ENCODE data around the gene ESPL1.

Gene ESPL1

GRCh38 chr12:53338017-53338416 lies 69.9 kb downstream of the ESPL1 start:
- DNase-seq (ENCODE audit: low read depth) = no peak

- no peak for DNase-seq (ENCODE audit: low read depth)
These were observed 70.8 kb downstream of the ESPL1 start for GRCh38 chr12:53338916-53339315.

DNA sequence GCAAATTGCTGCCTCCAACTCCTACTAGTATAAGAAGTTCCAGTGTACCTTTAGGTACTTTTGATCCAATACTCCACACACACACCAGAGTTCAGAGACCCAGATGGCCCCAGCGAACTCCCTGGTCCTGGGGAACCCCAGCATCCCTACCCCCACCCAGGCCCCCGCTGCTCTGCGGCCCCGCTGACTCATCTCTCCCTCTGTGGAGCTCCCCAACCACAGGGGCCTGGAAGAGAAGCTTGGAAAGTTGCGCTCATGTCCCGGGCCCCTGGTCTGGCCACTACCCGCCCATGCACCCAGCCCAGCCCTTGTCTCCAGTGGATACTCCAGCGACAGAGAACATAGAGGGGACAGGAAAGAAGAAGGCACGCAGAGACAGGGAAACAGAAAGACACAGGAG lies 72.3 kb downstream of the ESPL1 start:
- DNase-seq (ENCODE audit: low read depth) = no peak

All from activated T-cell treated with anti-CD3 and anti-CD28 coated beads for 48 hours (primary cell).